NK-92 (cell line): ENCODE results near the gene SLBP.
A peak's percentile ranks its signal among the peaks of the same experiment; 100 is the strongest.
"Not testable (repeated sequence)": the region's sequence is repeated elsewhere in the genome, so short reads cannot be mapped to it uniquely, and the experiment has no call there.

Source experiments
- DNase-seq: peaks from one replicate; lab custom pipeline; 2025; ENCODE audit not compliant: unreplicated experiment; lab: John Stamatoyannopoulos, UW

SLBP gene

GRCh38 chr4:1713003-1713851 lies 1.1 kb upstream of the SLBP start:
- no peak for DNase-seq

- DNase-seq = no peak
These were observed 426 bp downstream of the SLBP start for GRCh38 chr4:1711571-1712215.

GRCh38 chr4:1711055-1711570 lies 1.0 kb downstream of the SLBP start:
- no peak for DNase-seq

GRCh38 chr4:1708581-1708980 lies 3.5 kb downstream of the SLBP start:
- DNase-seq = no peak

- DNase-seq = no peak
These were observed 5.8 kb downstream of the SLBP start for GRCh38 chr4:1706358-1706757.

GRCh38 chr4:1705732-1706131 lies 6.4 kb downstream of the SLBP start:
- no peak for DNase-seq

GRCh38 chr4:1703867-1704266 lies 8.3 kb downstream of the SLBP start:
- DNase-seq = no peak

- DNase-seq = not testable (repeated sequence)
These were observed 10.4 kb downstream of the SLBP start for GRCh38 chr4:1701671-1702070.

- no peak for DNase-seq
These were observed 16.2 kb downstream of the SLBP start for GRCh38 chr4:1695913-1696312.

GRCh38 chr4:1693131-1693896 lies 18.8 kb downstream of the SLBP start:
- no peak for DNase-seq

- no peak for DNase-seq
These were observed 20.3 kb downstream of the SLBP start for GRCh38 chr4:1691737-1692373.

GRCh38 chr4:1690698-1691097 lies 21.4 kb downstream of the SLBP start:
- DNase-seq = no peak

GRCh38 chr4:1686440-1687036 lies 25.6 kb downstream of the SLBP start:
- no peak for DNase-seq

- no peak for DNase-seq
These were observed 26.6 kb downstream of the SLBP start for GRCh38 chr4:1685235-1686150.

GRCh38 chr4:1684506-1685234 lies 27.4 kb downstream of the SLBP start:
- no peak for DNase-seq

- DNase-seq = peak; percentile 22
These were observed 28.2 kb downstream of the SLBP start, which contains the start of gene FAM53A for GRCh38 chr4:1683736-1684505. Gene FAM53A (minus strand): TSS chr4:1684313. CDS start chr4:1668741, 15,572 bp downstream.

- no peak for DNase-seq
These were observed 28.8 kb downstream of the SLBP start for GRCh38 chr4:1683261-1683735.

GRCh38 chr4:1682860-1683259 lies 29.3 kb downstream of the SLBP start:
- no peak for DNase-seq
